GM06990 (cell line): ENCODE results near the gene COL4A6.

Source experiments
- DNase-seq: peaks from one replicate; pipeline ENCODE4 v3.0.0-alpha.2; 2011; ENCODE audit not compliant: insufficient read length; ENCODE audit errors: extremely low read depth
- H3K27me3 ChIP-seq: replicated peaks from 2 replicates; pipeline ENCODE4 v1.6.0; 2011; ENCODE audit warnings: low read length; ENCODE audit not compliant: control insufficient read depth, insufficient read depth
- H3K36me3 ChIP-seq: 2 replicates; pipeline ENCODE4 v1.5.1; 2011; ENCODE audit warnings: low read length; ENCODE audit not compliant: control insufficient read depth, insufficient read depth
- H3K4me3 ChIP-seq: replicated peaks from 2 replicates; pipeline ENCODE4 v1.5.1; 2011; ENCODE audit warnings: low read depth, mild to moderate bottlenecking, control low read depth, low read length
- CTCF ChIP-seq: IDR thresholded peaks from 2 replicates; pipeline ENCODE4 v1.5.1; 2011; ENCODE audit warnings: low read length, control low read depth, mild to moderate bottlenecking, inconsistent platforms; ENCODE audit not compliant: insufficient read depth, poor library complexity, severe bottlenecking

COL4A6 gene

GRCh38 chrX:108217876-108218275 lies 220.3 kb downstream of the COL4A6 start:
- DNase-seq: no peak
- TF ChIP-seq CTCF: no peak
- Histone ChIP-seq H3K4me3 (no peak overlapping the region), H3K27me3 (no peaks in the 10 kb centered on the region), H3K36me3 (no peaks in the 10 kb centered on the region)

- Histone ChIP-seq H3K27me3 (no peaks in the 10 kb centered on the region), H3K36me3 (no peaks in the 10 kb centered on the region), H3K4me3 (no peak overlapping the region)
- TF ChIP-seq CTCF: no peak
- no peak for DNase-seq
These were observed 221.2 kb downstream of the COL4A6 start for GRCh38 chrX:108216919-108217571.

- Histone ChIP-seq H3K4me3 (no peak overlapping the region), H3K36me3 (no peaks in the 10 kb centered on the region), H3K27me3 (no peaks in the 10 kb centered on the region)
- no peak for TF ChIP-seq CTCF
- DNase-seq: no peak
These were observed 221.8 kb downstream of the COL4A6 start for GRCh38 chrX:108216405-108216804.

GRCh38 chrX:108211301-108211700 lies 226.9 kb downstream of the COL4A6 start:
- no peaks in the 10 kb centered on the region for H3K27me3 ChIP-seq
- no peak for DNase-seq
- H3K4me3 ChIP-seq: no peak overlapping the region
- H3K36me3 ChIP-seq: no peaks in the 10 kb centered on the region
- no peak for TF ChIP-seq CTCF

GRCh38 chrX:108209006-108209554 lies 229.1 kb downstream of the COL4A6 start:
- no peak for DNase-seq
- Histone ChIP-seq H3K27me3 (no peaks in the 10 kb centered on the region), H3K4me3 (no peak overlapping the region), H3K36me3 (no peaks in the 10 kb centered on the region)
- TF ChIP-seq CTCF: no peak
